Activated T-helper 1 cell treated with anti-CD3 and anti-CD28 coated beads, Interleukin-2, amount 50 U/mL, for 16 hours (primary cell): ENCODE data around the gene SLC7A10.
"Not testable (repeated sequence)": the region's sequence is repeated elsewhere in the genome, so short reads cannot be mapped to it uniquely, and the experiment has no call there.

Source experiments
- DNase-seq, 2 donors: peaks; one replicate each; pipeline ENCODE4 v3.0.0-alpha.2; 2020; ENCODE audit warnings: low read depth in 1 of 2, low spot score in 1 of 2

Gene SLC7A10

GRCh38 chr19:33219261-33219815 lies 6.3 kb downstream of the SLC7A10 start:
- no peak for DNase-seq

GRCh38 chr19:33217881-33218280 lies 7.8 kb downstream of the SLC7A10 start:
- no peak for DNase-seq

DNA sequence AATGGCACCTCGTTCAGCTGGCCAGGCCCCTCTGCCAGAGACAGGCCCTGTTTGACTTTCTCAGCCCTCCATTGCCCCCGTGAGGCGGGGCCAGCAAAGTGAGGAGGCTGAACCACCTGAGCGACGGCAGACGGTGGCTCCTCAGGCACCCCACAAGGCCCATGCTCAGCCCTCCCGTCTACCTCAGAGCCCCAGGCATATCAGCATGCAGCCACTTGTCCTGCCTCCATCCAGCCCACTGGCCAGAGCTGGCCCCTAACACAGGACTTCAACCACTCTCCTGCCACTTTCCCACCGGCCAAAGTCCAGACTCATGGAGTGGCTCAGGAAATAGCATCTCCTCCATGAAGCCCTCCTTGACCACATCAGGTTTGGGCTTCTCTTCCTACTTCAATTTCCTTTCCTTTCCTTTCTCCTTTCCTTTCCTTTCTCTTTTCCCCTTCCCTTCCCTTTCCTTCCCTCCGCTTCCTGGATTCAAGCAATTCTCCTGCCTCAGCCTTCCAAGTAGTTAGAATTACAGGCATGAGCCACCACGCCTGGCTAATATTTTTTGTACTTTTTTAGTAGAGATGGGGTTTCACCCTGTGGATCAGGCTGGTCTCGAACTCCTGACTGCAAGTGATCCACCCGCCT lies 9.3 kb downstream of the SLC7A10 start:
- DNase-seq: no peak

DNA sequence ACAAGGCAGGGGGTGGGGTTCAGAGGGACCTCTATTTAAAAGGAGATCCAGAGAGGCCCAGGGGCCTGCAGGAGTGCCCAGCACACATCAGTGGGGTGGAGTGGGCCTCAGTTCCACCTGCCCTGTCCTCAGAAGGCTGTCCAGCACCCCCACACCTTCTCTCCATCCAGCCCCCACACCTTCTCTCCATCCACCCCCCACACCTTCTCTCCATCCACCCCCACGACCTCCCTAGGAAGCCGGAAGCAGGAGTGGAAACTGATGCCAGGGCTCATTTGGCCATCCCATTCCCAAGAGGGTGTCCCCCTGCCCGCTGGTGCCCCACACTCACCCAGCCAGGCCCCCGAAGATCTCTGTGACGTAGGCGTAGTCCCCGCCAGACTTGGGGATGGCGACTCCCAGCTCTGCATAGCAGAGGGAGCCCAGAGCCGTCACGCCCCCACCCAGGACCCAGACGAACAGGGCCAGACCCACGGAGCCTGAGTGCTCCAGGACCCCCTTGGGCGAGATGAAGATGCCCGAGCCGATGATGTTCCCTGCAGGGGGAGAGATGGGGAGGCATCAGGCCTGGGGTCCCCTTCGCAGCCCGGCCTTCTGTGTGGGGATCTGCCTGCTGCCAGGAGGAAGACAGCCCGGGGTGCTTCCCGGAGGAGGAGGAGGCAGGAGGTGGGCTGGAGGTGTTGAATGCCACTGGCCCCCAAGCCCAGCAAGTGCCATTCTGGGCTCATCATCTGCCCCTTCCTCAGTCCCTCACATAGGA lies 10.0 kb downstream of the SLC7A10 start:
- DNase-seq: no peak

DNA sequence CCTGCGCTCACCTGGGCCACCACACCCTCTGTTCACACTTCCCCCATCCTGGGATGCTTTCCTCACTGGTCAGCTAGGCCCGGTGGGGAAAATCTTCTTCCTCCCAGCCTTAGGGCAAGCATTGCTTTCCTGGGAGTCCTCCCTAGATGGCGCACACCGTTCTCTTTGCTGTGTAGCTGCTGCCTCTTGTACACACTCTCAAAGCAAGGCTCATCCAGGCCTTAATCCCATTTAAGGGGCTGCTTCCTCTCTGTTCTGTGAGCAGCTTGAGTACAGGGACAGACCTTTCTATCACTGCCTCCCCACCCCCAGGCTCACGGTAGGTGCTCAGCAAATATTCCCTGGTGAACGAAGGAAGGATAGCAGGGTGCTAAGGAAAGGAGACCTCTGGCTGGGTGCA lies 11.1 kb downstream of the SLC7A10 start:
- no peak for DNase-seq

GRCh38 chr19:33212436-33213172 lies 13.0 kb downstream of the SLC7A10 start:
- no peak for DNase-seq

DNA sequence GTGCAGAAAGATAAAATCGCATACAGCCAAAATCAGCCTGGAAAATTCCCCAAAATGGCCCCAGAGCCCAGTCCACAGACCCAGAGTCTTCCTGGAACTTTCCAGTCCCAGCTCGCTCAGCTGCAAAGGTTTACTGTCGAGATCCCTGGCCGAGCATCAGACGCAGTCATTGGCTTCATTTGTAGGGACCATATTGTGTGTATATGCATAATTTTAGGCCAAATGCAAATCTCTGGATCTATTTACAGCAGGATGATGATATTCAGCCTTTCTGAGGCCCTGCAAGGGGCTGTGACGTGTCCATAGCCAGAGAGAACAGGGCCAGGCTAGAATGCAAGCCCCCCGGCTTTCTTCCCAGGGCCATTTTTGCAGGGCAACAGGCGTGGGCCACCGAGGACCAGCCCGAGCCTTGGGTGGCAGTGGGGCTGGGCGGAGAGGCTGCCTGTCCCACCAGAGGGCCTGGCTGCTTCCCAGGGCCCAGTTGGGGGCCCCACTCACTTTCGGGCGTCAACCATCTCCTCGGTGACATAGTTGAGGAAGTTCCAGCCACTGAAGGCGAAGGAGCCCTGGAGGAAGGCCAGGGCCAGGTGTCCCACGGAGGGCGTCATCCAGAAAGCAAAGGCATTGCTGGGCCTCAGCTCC lies 13.7 kb downstream of the SLC7A10 start:
- no peak for DNase-seq

DNA sequence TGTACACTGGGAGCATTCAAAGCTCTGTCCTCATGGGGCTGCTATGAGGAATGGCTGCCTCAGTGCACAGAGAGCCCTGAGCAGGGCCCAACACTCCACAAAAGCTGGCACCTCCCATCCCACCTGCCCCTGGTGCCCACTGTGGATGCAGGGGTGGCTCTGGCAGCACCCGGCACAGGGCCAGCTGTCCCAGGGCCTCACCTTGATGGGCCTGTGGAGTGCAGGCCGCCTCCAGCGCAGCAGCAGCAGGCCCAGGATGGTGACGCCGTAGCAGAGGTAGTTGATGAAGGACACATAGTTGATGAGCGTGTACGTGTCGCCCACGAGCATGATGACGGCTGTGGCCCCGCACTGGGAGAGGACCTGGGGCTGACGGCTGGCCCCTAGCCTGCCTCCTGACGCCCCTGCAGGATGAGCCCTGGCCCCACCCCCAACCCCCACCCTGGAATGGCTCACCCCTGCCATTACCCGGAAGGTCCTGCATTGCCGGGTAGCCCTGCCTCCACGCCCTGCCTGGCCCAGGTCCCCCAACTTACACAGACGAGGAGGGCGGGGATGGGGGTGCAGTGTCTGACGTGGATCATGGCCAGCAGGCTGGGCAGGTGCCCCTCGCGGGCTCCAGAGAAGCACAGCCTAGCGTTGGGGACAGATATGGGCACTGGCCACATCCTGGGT lies 15.2 kb downstream of the SLC7A10 start:
- no peak for DNase-seq

- DNase-seq: not testable (repeated sequence)
These were observed 15.8 kb downstream of the SLC7A10 start for GRCh38 chr19:33209850-33210230.

GRCh38 chr19:33208904-33209849 lies 16.5 kb downstream of the SLC7A10 start:
- no peak for DNase-seq

GRCh38 chr19:33208371-33208895 lies 17.2 kb downstream of the SLC7A10 start:
- DNase-seq: no peak

DNA sequence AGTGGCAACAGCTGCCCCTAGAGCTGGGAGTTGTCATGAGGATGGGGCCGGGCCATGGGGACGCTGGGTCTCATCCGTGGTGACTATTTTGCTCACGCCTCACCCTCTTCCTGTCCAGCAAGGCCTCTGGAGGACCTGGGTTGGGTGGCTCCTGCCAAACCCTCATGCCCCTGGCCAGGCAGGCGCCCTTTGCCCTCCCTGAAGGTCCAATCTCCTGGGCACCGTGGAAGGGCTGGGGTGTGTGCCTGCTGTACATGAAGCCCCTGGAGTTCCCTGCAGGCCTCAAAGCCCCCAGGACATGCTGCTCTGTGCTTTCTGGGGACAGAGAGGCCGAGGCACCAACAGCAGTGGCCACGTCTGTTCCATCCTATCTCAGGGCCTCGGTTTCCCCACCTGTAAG lies 17.7 kb downstream of the SLC7A10 start:
- DNase-seq: no peak

DNA sequence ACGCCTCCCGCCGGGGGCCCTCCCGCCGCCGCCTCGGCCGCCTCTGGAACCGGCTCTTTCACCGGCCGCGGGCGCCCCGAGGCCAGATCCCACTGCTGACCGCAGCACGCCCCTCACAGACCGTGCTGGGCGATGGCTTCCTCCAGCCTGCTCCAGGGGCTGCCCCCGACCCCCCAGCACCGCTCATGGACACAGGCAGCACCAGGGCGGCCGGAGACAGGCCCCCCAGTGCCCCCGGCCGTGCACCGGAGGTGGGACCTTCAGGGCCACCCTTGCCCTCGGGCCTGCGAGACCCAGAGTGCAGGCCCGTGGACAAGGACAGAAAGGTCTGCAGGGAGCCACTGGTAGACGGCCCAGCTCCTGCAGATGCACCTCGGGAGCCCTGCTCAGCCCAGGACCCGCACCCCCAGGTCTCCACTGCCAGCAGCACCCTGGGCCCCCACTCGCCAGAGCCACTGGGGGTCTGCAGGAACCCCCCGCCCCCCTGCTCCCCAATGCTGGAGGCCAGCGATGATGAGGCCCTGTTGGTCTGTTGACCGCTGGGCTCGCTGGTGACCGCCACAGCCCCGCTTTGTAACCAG lies 18.5 kb downstream of the SLC7A10 start:
- DNase-seq: no peak

- no peak for DNase-seq
These were observed 19.2 kb downstream of the SLC7A10 start for GRCh38 chr19:33206261-33207039.

GRCh38 chr19:33205531-33206260 lies 20.0 kb downstream of the SLC7A10 start:
- no peak for DNase-seq

DNA sequence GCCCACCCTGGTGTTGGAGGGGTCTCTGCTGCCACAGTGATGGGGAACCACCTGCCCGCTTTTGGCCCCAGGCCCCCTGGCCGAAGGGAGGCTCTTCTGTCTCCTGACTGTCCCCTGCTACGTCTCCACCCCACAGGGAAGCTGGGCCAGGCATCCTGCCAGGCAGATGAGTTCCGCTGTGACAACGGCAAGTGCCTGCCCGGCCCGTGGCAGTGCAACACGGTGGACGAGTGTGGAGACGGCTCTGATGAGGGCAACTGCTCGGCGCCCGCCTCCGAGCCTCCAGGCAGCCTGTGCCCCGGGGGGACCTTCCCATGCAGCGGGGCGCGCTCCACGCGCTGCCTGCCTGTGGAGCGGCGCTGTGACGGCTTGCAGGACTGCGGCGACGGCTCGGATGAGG lies 20.5 kb downstream of the SLC7A10 start:
- no peak for DNase-seq

DNA sequence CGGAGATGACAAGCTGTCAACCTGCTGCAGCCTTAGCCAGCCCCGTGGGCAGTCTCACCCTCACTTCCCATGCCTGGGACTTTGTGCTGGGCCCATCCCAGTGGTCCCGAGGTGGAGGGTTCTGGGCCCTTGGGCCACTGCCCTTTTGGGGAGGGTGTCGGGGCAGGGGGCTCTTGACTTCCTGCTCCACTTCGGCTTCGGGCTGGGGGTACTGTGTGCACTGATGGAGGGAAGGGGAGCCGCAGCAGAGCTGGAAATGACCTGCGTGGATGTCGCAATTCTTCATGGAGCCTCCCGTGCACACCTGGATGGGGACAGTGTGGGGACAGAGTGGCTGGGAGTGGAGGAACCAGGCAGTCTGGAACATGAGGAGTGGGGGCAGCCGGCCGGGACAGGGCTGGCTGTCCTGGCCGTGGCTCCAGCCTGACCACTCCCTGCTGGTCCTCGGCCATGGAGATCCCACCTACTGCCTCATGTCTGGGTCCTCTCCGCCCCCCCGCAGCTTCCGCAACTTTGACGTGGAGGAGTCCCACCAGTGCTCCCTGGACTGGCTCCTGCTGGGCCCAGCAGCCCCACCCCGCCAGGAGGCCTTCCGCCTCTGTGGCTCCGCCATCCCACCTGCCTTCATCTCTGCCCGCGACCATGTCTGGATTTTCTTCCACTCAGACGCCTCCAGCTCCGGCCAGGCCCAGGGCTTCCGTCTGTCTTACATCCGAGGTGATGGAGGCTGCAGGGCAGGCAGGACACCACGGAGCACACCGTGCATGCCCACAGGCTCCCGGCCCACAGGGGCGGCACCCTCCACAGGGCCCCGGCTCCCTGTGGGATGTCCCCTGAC lies 21.3 kb downstream of the SLC7A10 start:
- DNase-seq: no peak
